ENCODE results near the gene NAPG. TPM values are rescaled to one million over a fixed set of nuclear protein-coding genes. Genes with fewer than 3 reads are reported as not detected.

Gene NAPG
- total RNA-seq, 1 donor from 2014 or later, result 28.3 TPM

GRCh38 chr18:10514601-10515000 is 11.2 kb upstream of the NAPG start:
- no peak overlapping the region for H3K4me3 Mint-ChIP-seq (ENCODE audit: unreplicated experiment)
- H3K27me3 Mint-ChIP-seq (ENCODE audit: unreplicated experiment), result peaks cover 50% of the 10 kb centered on the region
- TF ChIP-seq CTCF (IDR thresholded peaks at IDR 0.05), result no peak
- no peak overlapping the region for H3K27ac Mint-ChIP-seq (ENCODE audit: unreplicated experiment)
- peaks cover 14% of the 10 kb centered on the region for H3K4me1 Mint-ChIP-seq (ENCODE audit: unreplicated experiment)
- no peak for DNase-seq (ENCODE audit: extremely low spot score, unreplicated experiment)
- H3K9me3 Mint-ChIP-seq (ENCODE audit: unreplicated experiment), result no peaks in the 10 kb centered on the region
- H3K36me3 Mint-ChIP-seq (ENCODE audit: unreplicated experiment), result peaks cover 3% of the 10 kb centered on the region

- no peak overlapping the region for H3K27ac Mint-ChIP-seq (ENCODE audit: unreplicated experiment)
- no peak for DNase-seq (ENCODE audit: extremely low spot score, unreplicated experiment)
Measured at GRCh38 chr18:10515456-10515855, 10.4 kb upstream of the NAPG start.

DNA sequence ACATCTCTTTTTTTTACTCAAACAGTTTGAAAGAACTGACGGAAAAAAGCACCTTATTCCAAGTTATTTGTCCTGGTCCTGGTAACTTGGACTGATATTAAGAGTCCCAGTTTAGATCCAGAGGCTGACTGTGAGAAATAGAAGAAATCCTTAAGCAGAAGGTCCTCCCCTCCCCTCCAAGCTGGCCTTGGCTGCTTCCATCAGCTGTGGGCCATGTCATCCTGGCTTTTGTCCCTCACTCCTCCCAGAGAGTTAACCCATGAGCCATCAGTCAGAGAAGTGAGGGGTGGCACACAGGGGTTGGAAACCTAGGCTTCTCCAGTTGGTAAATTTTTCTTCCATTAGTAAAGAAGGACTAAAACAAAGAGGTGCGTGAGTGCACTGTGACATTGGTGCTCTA is 9.7 kb upstream of the NAPG start:
- peaks cover 45% of the 10 kb centered on the region for H3K27me3 Mint-ChIP-seq (ENCODE audit: unreplicated experiment)
- H3K4me3 Mint-ChIP-seq (ENCODE audit: unreplicated experiment), result no peak overlapping the region
- no peak for DNase-seq (ENCODE audit: extremely low spot score, unreplicated experiment)
- TF ChIP-seq CTCF (IDR thresholded peaks at IDR 0.05), result no peak
- H3K27ac Mint-ChIP-seq (ENCODE audit: unreplicated experiment), result no peak overlapping the region
- no peaks in the 10 kb centered on the region for H3K9me3 Mint-ChIP-seq (ENCODE audit: unreplicated experiment)
- H3K36me3 Mint-ChIP-seq (ENCODE audit: unreplicated experiment), result peaks cover 3% of the 10 kb centered on the region
- peaks cover 21% of the 10 kb centered on the region for H3K4me1 Mint-ChIP-seq (ENCODE audit: unreplicated experiment)

More at GRCh38 chr18:10515456-10515855, 10.4 kb upstream of the NAPG start:
- H3K27me3 Mint-ChIP-seq (ENCODE audit: unreplicated experiment), result peaks cover 50% of the 10 kb centered on the region
- H3K9me3 Mint-ChIP-seq (ENCODE audit: unreplicated experiment), result no peaks in the 10 kb centered on the region
- no peak overlapping the region for H3K4me3 Mint-ChIP-seq (ENCODE audit: unreplicated experiment)
- H3K4me1 Mint-ChIP-seq (ENCODE audit: unreplicated experiment), result peaks cover 21% of the 10 kb centered on the region
- H3K36me3 Mint-ChIP-seq (ENCODE audit: unreplicated experiment), result peaks cover 3% of the 10 kb centered on the region
- no peak for TF ChIP-seq CTCF (IDR thresholded peaks at IDR 0.05)

GRCh38 chr18:10518595-10519255 is 7.1 kb upstream of the NAPG start:
- Mint-ChIP-seq H3K4me1 (ENCODE audit: unreplicated experiment) (peaks cover 21% of the 10 kb centered on the region), H3K36me3 (ENCODE audit: unreplicated experiment) (peaks cover 3% of the 10 kb centered on the region), H3K9me3 (ENCODE audit: unreplicated experiment) (no peaks in the 10 kb centered on the region), H3K4me3 (ENCODE audit: unreplicated experiment) (no peak overlapping the region), H3K27ac (ENCODE audit: unreplicated experiment) (no peak overlapping the region), H3K27me3 (ENCODE audit: unreplicated experiment) (peaks cover 34% of the 10 kb centered on the region)
- DNase-seq (ENCODE audit: extremely low spot score, unreplicated experiment), result no peak
- TF ChIP-seq CTCF (IDR thresholded peaks at IDR 0.05), result peak; percentile 53

DNA sequence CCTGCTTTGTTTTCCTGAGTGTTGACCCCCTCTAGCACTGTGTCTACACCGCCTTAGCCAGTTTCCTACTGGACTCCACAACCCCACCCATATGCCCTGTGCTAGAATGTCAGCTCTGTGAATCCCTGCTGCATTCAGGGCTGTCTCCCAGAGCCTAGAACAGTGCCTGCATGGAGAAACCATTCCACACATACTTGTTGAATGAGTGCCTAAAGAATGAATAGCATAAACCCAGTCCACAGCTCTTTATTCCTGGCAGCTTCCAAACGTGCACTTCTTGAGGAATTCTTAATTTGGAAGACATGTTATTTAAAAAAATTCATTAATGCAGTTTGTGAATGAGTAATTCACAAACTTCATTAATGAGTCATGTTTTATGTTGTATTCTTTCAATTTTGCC is 6.5 kb upstream of the NAPG start:
- Mint-ChIP-seq H3K4me3 (ENCODE audit: unreplicated experiment) (no peak overlapping the region), H3K27ac (ENCODE audit: unreplicated experiment) (no peak overlapping the region)
- DNase-seq (ENCODE audit: extremely low spot score, unreplicated experiment), result no peak

More for the DNA sequence above, 6.5 kb upstream of the NAPG start:
- no peak for TF ChIP-seq CTCF (IDR thresholded peaks at IDR 0.05)
- peaks cover 3% of the 10 kb centered on the region for H3K36me3 Mint-ChIP-seq (ENCODE audit: unreplicated experiment)
- H3K27me3 Mint-ChIP-seq (ENCODE audit: unreplicated experiment), result peaks cover 29% of the 10 kb centered on the region
- H3K9me3 Mint-ChIP-seq (ENCODE audit: unreplicated experiment), result no peaks in the 10 kb centered on the region
- H3K4me1 Mint-ChIP-seq (ENCODE audit: unreplicated experiment), result peaks cover 21% of the 10 kb centered on the region

Measured in osteocyte (in vitro differentiated cells).